ENCODE data around the gene TBX15.

GRCh38 chr1:118923319-118923718 lies 64.8 kb downstream of the TBX15 start:
- TF ChIP-seq EZH2 (IDR thresholded peaks at IDR 0.05; ENCODE audit: insufficient read depth, poor library complexity, severe bottlenecking), result no peak
- TF ChIP-seq EZH2phosphoT487 (IDR thresholded peaks at IDR 0.05; ENCODE audit: insufficient read depth, low read depth), result no peak

All from GM23248 (cell line).